Duodenal mucosa (tissue), 2 donors: ENCODE results near the gene IVD.
A peak's percentile ranks its signal among the peaks of the same experiment; 100 is the strongest.

Source experiments
- H3K27ac ChIP-seq: one replicate; pipeline ENCODE4 v1.7.0; 2013; ENCODE audit warnings: low read depth, low read length
- H3K27me3 ChIP-seq, 2 donors: one replicate each; pipeline ENCODE4 v1.7.0; 2013; ENCODE audit warnings: low read length in 2 of 2, control low read depth in 1 of 2; ENCODE audit not compliant: insufficient read depth in 2 of 2, control insufficient read depth in 1 of 2
- H3K36me3 ChIP-seq, 2 donors: one replicate each; pipeline ENCODE4 v1.7.0; 2013; ENCODE audit warnings: low read length in 2 of 2, control low read depth in 1 of 2; ENCODE audit not compliant: insufficient read depth in 2 of 2, control insufficient read depth in 1 of 2
- H3K4me1 ChIP-seq, 2 donors: one replicate each; pipeline ENCODE4 v1.7.0; 2013; ENCODE audit warnings: low read length in 2 of 2, control low read depth in 1 of 2; ENCODE audit not compliant: insufficient read depth in 2 of 2, control insufficient read depth in 1 of 2
- H3K4me3 ChIP-seq, 2 donors: one replicate each; pipeline ENCODE4 v1.7.0; 2013; ENCODE audit warnings: low read length in 2 of 2, low read depth in 1 of 2
- H3K9ac ChIP-seq, 2 donors: one replicate each; pipeline ENCODE4 v1.7.0; 2013; ENCODE audit warnings: low read length in 2 of 2, low read depth in 1 of 2
- H3K9me3 ChIP-seq, 2 donors: one replicate each; pipeline ENCODE4 v1.7.0; 2013; ENCODE audit warnings: low read length in 2 of 2, control low read depth in 1 of 2; ENCODE audit not compliant: control insufficient read depth in 1 of 2

Gene IVD

DNA sequence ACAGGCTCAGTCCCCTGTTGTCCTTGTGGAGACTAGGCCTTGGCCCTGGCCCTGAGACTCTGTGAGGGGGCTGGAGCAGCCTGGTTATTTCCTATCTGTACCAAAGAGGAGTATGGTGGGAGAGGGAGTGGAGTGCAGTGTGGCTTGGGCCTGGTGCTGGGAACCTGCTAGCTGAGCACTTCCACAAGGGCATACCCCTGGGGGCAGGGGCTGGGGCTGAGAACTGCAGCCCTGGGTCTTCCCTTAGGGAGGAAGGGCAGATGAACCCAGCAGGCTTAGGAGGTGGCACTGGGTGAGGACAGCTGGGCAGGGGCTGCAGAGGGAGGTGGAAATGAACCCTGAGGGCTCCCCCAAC is 61.6 kb downstream of the IVD start:
- peaks cover 29 to 40% of the 10 kb centered on the region in 2 donors for H3K36me3 ChIP-seq
- no peaks in the 10 kb centered on the region for H3K9me3 ChIP-seq
- peaks cover 12 to 18% of the 10 kb centered on the region in 2 donors for H3K4me1 ChIP-seq
- peaks cover 0 to 4% of the 10 kb centered on the region in 2 donors for H3K27me3 ChIP-seq
- H3K4me3 ChIP-seq = no peak overlapping the region
- H3K9ac ChIP-seq = no peak overlapping the region
- H3K27ac ChIP-seq = no peak overlapping the region

DNA sequence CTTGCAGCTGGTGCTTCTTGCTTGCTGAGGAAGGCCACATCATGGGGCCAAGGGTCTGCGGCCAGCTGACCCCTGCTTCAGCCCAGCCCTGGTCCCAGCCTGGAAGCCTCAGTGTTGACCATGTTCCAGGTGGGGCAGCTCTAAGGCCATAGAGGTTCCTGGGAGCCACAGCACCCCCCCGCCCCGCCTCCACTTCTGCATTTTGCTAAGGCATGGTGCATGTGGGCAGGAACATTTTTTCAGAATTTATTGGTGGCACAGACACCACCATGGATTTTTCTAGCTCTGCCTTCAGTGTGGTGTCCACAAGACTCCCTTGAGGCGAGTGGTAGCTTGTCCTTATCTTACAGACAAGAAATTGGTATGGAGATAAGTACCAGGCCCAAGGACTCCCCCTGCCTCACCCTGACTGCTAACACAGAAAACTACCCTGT is 63.3 kb downstream of the IVD start:
- Histone ChIP-seq H3K9ac (no peak overlapping the region), H3K4me1 (peaks cover 13 to 18% of the 10 kb centered on the region in 2 donors), H3K9me3 (no peaks in the 10 kb centered on the region), H3K4me3 (no peak overlapping the region), H3K27ac (no peak overlapping the region), H3K27me3 (peaks cover 0 to 4% of the 10 kb centered on the region in 2 donors), H3K36me3 (peaks cover 26 to 27% of the 10 kb centered on the region in 2 donors)

- Histone ChIP-seq H3K36me3 (peaks cover 17 to 21% of the 10 kb centered on the region in 2 donors), H3K4me3 (peak overlapping the region; percentile 55 to 72), H3K9me3 (no peaks in the 10 kb centered on the region), H3K27ac (no peak overlapping the region), H3K9ac (peak overlapping the region; percentile 53 to 85), H3K4me1 (peaks cover 13 to 18% of the 10 kb centered on the region in 2 donors), H3K27me3 (peaks cover 0 to 4% of the 10 kb centered on the region in 2 donors)
Measured at GRCh38 chr15:40469776-40470390, 64.3 kb downstream of the IVD start.

DNA sequence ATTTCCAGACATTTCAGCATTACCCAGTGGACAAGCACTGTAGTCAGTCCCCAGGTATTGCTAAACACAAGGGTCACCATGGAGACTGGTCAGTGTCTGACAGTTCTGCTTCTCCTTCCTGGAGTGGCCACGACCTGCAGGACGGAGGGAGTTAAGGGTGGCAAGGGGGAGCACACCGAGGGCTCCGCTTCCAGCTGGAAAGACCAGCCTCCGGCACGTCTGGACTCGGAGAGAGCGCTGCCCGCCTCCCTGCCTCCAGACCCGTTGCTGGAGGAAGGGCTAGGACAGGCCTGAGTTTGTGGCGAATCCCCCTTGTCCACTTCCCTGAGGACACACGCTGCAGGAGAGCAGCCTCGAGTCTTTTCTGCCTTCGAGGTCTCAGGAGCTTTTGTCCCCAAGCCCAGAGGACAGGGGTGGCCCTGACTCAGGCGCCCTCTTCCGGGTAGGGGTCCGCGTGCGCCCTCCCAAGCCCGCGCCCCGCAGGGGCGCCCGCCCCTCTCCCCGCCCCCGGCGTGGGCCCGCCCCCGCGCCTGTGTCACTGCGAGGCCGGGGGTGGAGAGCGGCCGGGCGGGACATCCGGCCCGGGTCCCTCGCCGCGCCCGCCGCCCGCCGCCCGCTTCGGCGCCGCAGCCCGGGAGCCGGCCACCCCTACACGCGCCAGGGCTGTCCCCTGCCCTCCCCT is 65.0 kb downstream of the IVD start, which contains the start of gene CHST14:
TSS of gene CHST14 (plus strand) at position 562 of the 682 bp plus-strand sequence. CDS start 230 bp downstream, outside the sequence.
- Histone ChIP-seq H3K36me3 (peaks cover 10 to 14% of the 10 kb centered on the region in 2 donors), H3K9ac (peak within 1 kb of the TSS; percentile 53 to 85), H3K27ac (peak within 1 kb of the TSS; percentile 42), H3K4me1 (peaks cover 13 to 18% of the 10 kb centered on the region in 2 donors), H3K9me3 (no peaks in the 10 kb centered on the region), H3K27me3 (peaks cover 0 to 4% of the 10 kb centered on the region in 2 donors), H3K4me3 (peak within 1 kb of the TSS; percentile 86 to 89)
